ENCODE measurements around the gene CCSAP. TPM values are rescaled to one million over a fixed set of nuclear protein-coding genes. Genes with fewer than 3 reads are reported as not detected.

Gene CCSAP
- total and polyA plus RNA-seq, 2 of the 13 experiments (the other 11 are each of a cell fraction or from before 2014, with no cell fraction given), result 3.7 to 9.0 TPM

GRCh38 chr1:229341774-229342655 is 832 bp downstream of the CCSAP start (continued):
- TF ChIP-seq ZNF747 (CRISPR knock-in tag; IDR thresholded peaks at IDR 0.05; ENCODE audit: borderline replicate concordance), result 0 out of 2 replicates have a peak, but pooled peaks have one; percentile 54
- peak; percentile 28; the same call in 1 of the 2 replicates for TF ChIP-seq RXRB (CRISPR knock-in tag; IDR thresholded peaks at IDR 0.05; ENCODE audit: borderline replicate concordance)
- TF ChIP-seq ZNF230 (CRISPR knock-in tag; IDR thresholded peaks at IDR 0.05), result 0 out of 2 replicates have a peak, but pooled peaks have one; percentile 33
- TF ChIP-seq POLR2G (IDR thresholded peaks at IDR 0.05; ENCODE audit: low read depth, low read length), result peak; percentile 76; the same call in 1 of the 2 replicates
- no peak for TF ChIP-seq ZNF280D (CRISPR knock-in tag; IDR thresholded peaks at IDR 0.05)
- peak; percentile 88; the same call in 1 of the 2 replicates for TF ChIP-seq ZFY (CRISPR knock-in tag; IDR thresholded peaks at IDR 0.05)
- TF ChIP-seq RNF2 (conservative IDR thresholded peaks at IDR 0.05; ENCODE audit: low read depth), result peak; percentile 65; the same call in 1 of the 2 replicates
- peak; percentile 72; the same call in 1 of the 2 replicates for TF ChIP-seq ZNF138 (CRISPR knock-in tag; IDR thresholded peaks at IDR 0.05; ENCODE audit: low read depth)
- no peak for TF ChIP-seq IRF9 (CRISPR knock-in tag; IDR thresholded peaks at IDR 0.05; ENCODE audit: borderline replicate concordance)
- TF ChIP-seq SP4 (CRISPR knock-in tag; IDR thresholded peaks at IDR 0.05), result peak; percentile 90
- peak; percentile 42; the same call in 1 of the 2 replicates for TF ChIP-seq ETV5 (CRISPR knock-in tag; IDR thresholded peaks at IDR 0.05; ENCODE audit: borderline replicate concordance)
- TF ChIP-seq SIN3B (IDR thresholded peaks at IDR 0.05; ENCODE audit: low read length), result peak; percentile 81
- peak; percentile 66; the same call in 1 of the 2 replicates for TF ChIP-seq ZNF687 (CRISPR knock-in tag; IDR thresholded peaks at IDR 0.05)
- peak; percentile 88 for TF ChIP-seq ARID4A (CRISPR knock-in tag; IDR thresholded peaks at IDR 0.05; ENCODE audit: borderline replicate concordance)
- no peak for TF ChIP-seq ZFP90 (CRISPR knock-in tag; IDR thresholded peaks at IDR 0.05; ENCODE audit: borderline replicate concordance)
